PC-3 (cell line): ENCODE results near the gene BCL11A. TPM values are rescaled to one million over a fixed set of nuclear protein-coding genes. Genes with fewer than 3 reads are reported as not detected.

ENCODE experiments used
- ATAC-seq: fragments of 200-7000 bp; cut with Tn5 transposase; 2 replicates; pipeline ENCODE4 v1.9.1; 2020; ENCODE audit warnings: mild to moderate bottlenecking, moderate library complexity
- BruUV-seq: library from RNA; stranded (reverse); fragments of 400-500 nt; replicated peaks from 2 replicates; lab custom pipeline; 2021; lab: Mats Ljungman, UMichigan
- CTCF ChIA-PET: fragments of 300-600 bp; sonication (Branson Sonifier 250); formaldehyde crosslinking; loops from one replicate; lab custom pipeline; 2022; ENCODE audit warnings: antibody characterized with exemption; lab: Charles Lee
- POLR2A ChIA-PET: fragments of 300-600 bp; sonication (Branson Sonifier 250); formaldehyde crosslinking; loops from one replicate; lab custom pipeline; 2022; ENCODE audit warnings: antibody characterized with exemption; ENCODE audit not compliant: unreplicated experiment; lab: Charles Lee
- DNase-seq: peaks from one replicate; pipeline ENCODE4 v3.0.0-alpha.2; 2015
- H2AFZ ChIP-seq: fragments of 300-600 bp; sonication (generic); 2 replicates; pipeline ENCODE4 v1.6.0; 2016; ENCODE audit warnings: antibody characterized with exemption, low read length
- H3F3A ChIP-seq: fragments of 300-600 bp; sonication (generic); one replicate; pipeline ENCODE4 v1.6.0; 2017; ENCODE audit warnings: antibody characterized with exemption, low read length, control low read depth, mild to moderate bottlenecking; ENCODE audit not compliant: unreplicated experiment
- H3K27ac ChIP-seq: fragments of 300-600 bp; sonication (generic); 2 replicates; pipeline ENCODE4 v1.5.1; 2016; ENCODE audit warnings: mild to moderate bottlenecking, low read length
- H3K27me3 ChIP-seq: fragments of 300-600 bp; sonication (generic); 2 replicates; pipeline ENCODE4 v1.6.1; 2016; ENCODE audit warnings: low read length, mixed read lengths
- H3K36me3 ChIP-seq: fragments of 300-600 bp; sonication (generic); 2 replicates; pipeline ENCODE4 v1.6.1; 2016; ENCODE audit warnings: low read depth, mixed run types, low read length, mixed read lengths
- H3K4me1 ChIP-seq: fragments of 300-600 bp; sonication (generic); 2 replicates; pipeline ENCODE4 v1.5.1; 2016; ENCODE audit warnings: low read length; ENCODE audit not compliant: insufficient read depth
- H3K4me2 ChIP-seq: fragments of 300-600 bp; sonication (generic); 2 replicates; pipeline ENCODE4 v1.6.0; 2016; ENCODE audit warnings: low read length
- H3K4me3 ChIP-seq: fragments of 300-600 bp; sonication (generic); 2 replicates; pipeline ENCODE4 v1.5.1; 2016; ENCODE audit warnings: mild to moderate bottlenecking, low read length, mixed read lengths
- H3K79me2 ChIP-seq: fragments of 300-600 bp; sonication (generic); 2 replicates; pipeline ENCODE4 v1.6.1; 2017; ENCODE audit warnings: low read length, mixed read lengths
- H3K9ac ChIP-seq: fragments of 300-600 bp; sonication (generic); 2 replicates; pipeline ENCODE4 v1.6.0; 2016; ENCODE audit warnings: mild to moderate bottlenecking, low read length
- H3K9me2 ChIP-seq: fragments of 300-600 bp; sonication (generic); replicated peaks from 2 replicates; pipeline ENCODE4 v1.6.1; 2016; ENCODE audit warnings: mixed run types, low read length, mixed read lengths
- H3K9me3 ChIP-seq: fragments of 300-600 bp; sonication (generic); 2 replicates; pipeline ENCODE4 v1.6.1; 2016; ENCODE audit warnings: low read length, mixed read lengths
- H4K20me1 ChIP-seq: fragments of 300-600 bp; sonication (generic); 2 replicates; pipeline ENCODE4 v1.6.1; 2016; ENCODE audit warnings: low read length, mixed read lengths
- CTCF ChIP-seq: fragments of 300-600 bp; sonication (generic); conservative IDR thresholded peaks from 2 replicates; pipeline ENCODE4 v1.5.1; 2017; ENCODE audit warnings: antibody characterized with exemption, low read depth, mild to moderate bottlenecking, low read length
- EZH2 ChIP-seq: fragments of 300-600 bp; sonication (generic); IDR thresholded peaks from one replicate; pipeline ENCODE4 v1.6.1; 2017; ENCODE audit warnings: antibody characterized with exemption, mild to moderate bottlenecking, low read length; ENCODE audit not compliant: unreplicated experiment
- EZH2phosphoT487 ChIP-seq: fragments of 300-600 bp; sonication (generic); IDR thresholded peaks from 2 replicates; pipeline ENCODE4 v1.6.1; 2018; ENCODE audit warnings: mild to moderate bottlenecking, antibody characterized with exemption, low read length, borderline replicate concordance
- intact Hi-C: fragments of 100-400 bp; cut with micrococcal nuclease; formaldehyde crosslinking; loops from 2 replicates; pipeline ENCODE4 v1.9.0; 2023
- total RNA-seq: library from RNA; depleted of rRNA; stranded (reverse); fragments of >200 nt; gene quantifications from 2 replicates; pipeline ENCODE4 v1.2.3, GENCODE V29; 2014

Gene BCL11A
- total RNA-seq, 1 experiment from 2014 or later = 4.6 TPM

DNA sequence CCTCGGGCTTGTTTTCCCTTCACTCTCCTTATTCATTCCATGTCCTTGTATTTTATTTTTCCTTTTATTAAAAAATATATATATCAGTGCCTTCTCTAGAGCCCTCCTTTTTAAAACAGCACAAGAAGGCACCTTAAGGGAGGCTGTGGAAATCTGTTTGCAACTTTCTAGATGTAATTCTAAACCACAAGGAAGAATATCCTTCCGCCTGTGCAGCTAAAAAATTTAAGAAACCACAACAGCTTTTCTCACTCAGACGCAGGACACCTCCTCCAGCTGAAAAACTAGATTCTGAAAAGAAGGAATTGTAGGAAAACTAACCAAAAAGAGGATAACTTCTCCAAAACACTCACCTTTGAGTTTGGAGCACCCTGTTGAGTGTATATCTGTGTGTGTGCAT, 142.2 kb downstream of the BCL11A start:
- ChIA-PET POLR2A (no interaction called here), CTCF (no interaction called here)
- no peaks in the 10 kb centered on the region for H3K27me3 ChIP-seq
- H3K79me2 ChIP-seq = no peaks in the 10 kb centered on the region
- H3K27ac ChIP-seq = no peak overlapping the region
- ATAC-seq (no peak), DNase-seq (no peak)
- no peaks in the 10 kb centered on the region for H3F3A ChIP-seq
- no peaks in the 10 kb centered on the region for H3K36me3 ChIP-seq
- no peak overlapping the region for H3K4me3 ChIP-seq
- no peaks in the 10 kb centered on the region for H4K20me1 ChIP-seq
- no peak for TF ChIP-seq CTCF
- no peak for TF ChIP-seq EZH2phosphoT487
- TF ChIP-seq EZH2 = no peak
- no peaks in the 10 kb centered on the region for H3K9me3 ChIP-seq
- H2AFZ ChIP-seq = no peak overlapping the region
- intact Hi-C loops = no loop called here
- H3K4me2 ChIP-seq = no peak overlapping the region
- peaks cover 24% of the 10 kb centered on the region for H3K4me1 ChIP-seq
- no peaks in the 10 kb centered on the region for H3K9me2 ChIP-seq
- no TSS peak for BruUV-seq
- H3K9ac ChIP-seq = no peak overlapping the region

DNA sequence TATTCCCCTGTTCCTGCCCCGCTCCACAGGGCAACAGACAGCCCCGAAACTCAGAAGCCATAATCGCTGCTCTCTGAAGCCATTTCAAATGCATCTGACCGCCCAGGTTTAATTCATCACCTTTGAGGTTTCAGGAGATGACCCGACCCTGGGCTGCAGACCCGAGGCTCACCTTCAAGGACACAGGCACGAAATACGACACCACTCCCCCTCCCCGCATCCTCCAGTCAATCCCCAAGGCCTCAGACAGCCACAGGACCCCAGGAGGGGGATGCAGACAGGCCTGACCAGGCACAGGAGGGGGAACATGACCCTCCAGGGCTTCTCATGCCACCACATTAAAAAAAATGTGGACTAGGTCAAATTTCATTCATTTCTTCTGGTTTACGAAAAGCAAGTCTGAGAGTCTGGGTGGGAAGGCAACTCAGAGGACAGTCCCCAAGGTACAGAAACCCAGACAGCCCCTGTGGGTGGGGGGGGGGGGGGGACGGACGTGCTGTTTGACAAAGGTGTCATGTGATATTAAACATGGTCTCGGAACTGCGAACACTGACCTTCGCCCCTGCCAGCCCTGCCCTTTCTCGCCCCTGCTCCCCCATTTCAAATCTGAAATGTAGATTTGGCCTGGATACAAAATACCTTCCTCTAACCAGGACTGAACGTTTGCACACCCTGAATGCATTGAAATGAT, 142.9 kb downstream of the BCL11A start:
- H3F3A ChIP-seq = no peaks in the 10 kb centered on the region
- no peak overlapping the region for H2AFZ ChIP-seq
- ChIA-PET CTCF (no interaction called here), POLR2A (no interaction called here)
- H3K9me3 ChIP-seq = no peaks in the 10 kb centered on the region
- no TSS peak for BruUV-seq
- no peaks in the 10 kb centered on the region for H3K27me3 ChIP-seq
- H3K4me3 ChIP-seq = no peak overlapping the region
- no peaks in the 10 kb centered on the region for H3K36me3 ChIP-seq
- no peak for TF ChIP-seq EZH2
- TF ChIP-seq CTCF = no peak
- TF ChIP-seq EZH2phosphoT487 = no peak
- H3K9ac ChIP-seq = no peak overlapping the region
- H3K9me2 ChIP-seq = no peaks in the 10 kb centered on the region
- H3K4me2 ChIP-seq = no peak overlapping the region
- intact Hi-C loops = no loop called here
- H3K79me2 ChIP-seq = no peaks in the 10 kb centered on the region
- H3K27ac ChIP-seq = no peak overlapping the region
- no peaks in the 10 kb centered on the region for H4K20me1 ChIP-seq
- peaks cover 18% of the 10 kb centered on the region for H3K4me1 ChIP-seq
- no peak for ATAC-seq
- DNase-seq = no peak

- ATAC-seq (no peak; the same call in 1 of the 2 replicates), DNase-seq (no peak)
- H4K20me1 ChIP-seq = no peaks in the 10 kb centered on the region
- TF ChIP-seq CTCF (no peak), EZH2 (no peak), EZH2phosphoT487 (no peak)
- H3K4me2 ChIP-seq = peak overlapping the region; percentile 59
- H3K4me3 ChIP-seq = peak overlapping the region; percentile 14; the same call in 1 of the 2 replicates
- BruUV-seq = no TSS peak
- POLR2A ChIA-PET = no interaction called here
- peaks cover 14% of the 10 kb centered on the region for H3K4me1 ChIP-seq
- H3K27ac ChIP-seq = no peak overlapping the region; the same call in 1 of the 2 replicates
- no peak overlapping the region for H3K9ac ChIP-seq
- H2AFZ ChIP-seq = peak overlapping the region; percentile 39
- no peaks in the 10 kb centered on the region for H3K27me3 ChIP-seq
- H3K79me2 ChIP-seq = no peaks in the 10 kb centered on the region
- no peaks in the 10 kb centered on the region for H3K9me3 ChIP-seq
- H3K36me3 ChIP-seq = no peaks in the 10 kb centered on the region
- intact Hi-C loops = no loop called here
- no peaks in the 10 kb centered on the region for H3K9me2 ChIP-seq
- H3F3A ChIP-seq = no peaks in the 10 kb centered on the region
- CTCF ChIA-PET = interaction anchor here (1.1 kb wide), 1 partner anchor 141 kb away, joined by 5 read pairs; no protein-coding TSS in a partner anchor
Measured at GRCh38 chr2:60409531-60409871, 144.0 kb downstream of the BCL11A start.
